Mucosa of descending colon (tissue), 3 donors: ENCODE results near the gene PODXL. TPM values are rescaled to one million over a fixed set of nuclear protein-coding genes. Genes with fewer than 3 reads are reported as not detected.

ENCODE experiments used
- ATAC-seq: fragments of 200-7000 bp; cut with Tn5 transposase; one replicate; pipeline ENCODE4 v1.9.1; 2020; ENCODE audit warnings: mild to moderate bottlenecking, moderate library complexity
- DNase-seq, 3 donors: peaks; one replicate each; pipeline ENCODE4 v3.0.0-alpha.2; 2020
- H3K36me3 ChIP-seq: fragments of 200-600 bp; one replicate; pipeline ENCODE4 v1.8.0; 2021; ENCODE audit warnings: low read depth, mild to moderate bottlenecking
- H3K4me1 ChIP-seq: fragments of 200-600 bp; one replicate; pipeline ENCODE4 v1.8.0; 2021; ENCODE audit warnings: low read depth, mild to moderate bottlenecking
- H3K4me3 ChIP-seq: fragments of 200-600 bp; one replicate; pipeline ENCODE4 v1.8.0; 2021; ENCODE audit warnings: mild to moderate bottlenecking
- H3K9me3 ChIP-seq: fragments of 200-600 bp; one replicate; pipeline ENCODE4 v1.8.0; 2021; ENCODE audit warnings: mild to moderate bottlenecking
- CTCF ChIP-seq: fragments of 200-600 bp; IDR thresholded peaks from one replicate; pipeline ENCODE4 v1.8.0; 2022; ENCODE audit warnings: antibody characterized with exemption, mild to moderate bottlenecking
- intact Hi-C, 2 donors: fragments of 100-400 bp; cut with DNase I in 1 of 2; cut with micrococcal nuclease in 1 of 2; formaldehyde crosslinking; loops; one replicate each; pipeline versions ENCODE4 v1.11.0 to v1.11.1; 2022; cut with DNase I, micrococcal nuclease
- total RNA-seq, 3 donors: library from RNA; stranded (reverse); fragmentation: NEBNext Ultra II Directional in 2 of 3; extraction: Animal tissue kit (Norgen Biotek cat#: 25700) in 2 of 3; gene quantifications; one replicate each; pipeline versions ENCODE4 v1.2.1 to v1.2.4, GENCODE V29; 2021 to 2023
- donor health status: DM: no; HTN: no; CAD: no; lungs with moderate emphysema.
- donor health status: DM: no; HTN: no; CAD: no.
- donor health status: DM: no; HTN: yes; CAD: no.

Gene PODXL
- total RNA-seq, 3 donors from 2014 or later = 11.8 to 25.6 (median 12.8) TPM

GRCh38 chr7:131456338-131456737 lies 100.1 kb downstream of the PODXL start:
- no peaks in the 10 kb centered on the region for H3K36me3 ChIP-seq
- no peaks in the 10 kb centered on the region for H3K9me3 ChIP-seq
- TF ChIP-seq CTCF = no peak
- DNase-seq (no peak), ATAC-seq (no peak)
- H3K4me1 ChIP-seq = no peaks in the 10 kb centered on the region
- intact Hi-C loops = no loop called here
- H3K4me3 ChIP-seq = no peak overlapping the region

DNA sequence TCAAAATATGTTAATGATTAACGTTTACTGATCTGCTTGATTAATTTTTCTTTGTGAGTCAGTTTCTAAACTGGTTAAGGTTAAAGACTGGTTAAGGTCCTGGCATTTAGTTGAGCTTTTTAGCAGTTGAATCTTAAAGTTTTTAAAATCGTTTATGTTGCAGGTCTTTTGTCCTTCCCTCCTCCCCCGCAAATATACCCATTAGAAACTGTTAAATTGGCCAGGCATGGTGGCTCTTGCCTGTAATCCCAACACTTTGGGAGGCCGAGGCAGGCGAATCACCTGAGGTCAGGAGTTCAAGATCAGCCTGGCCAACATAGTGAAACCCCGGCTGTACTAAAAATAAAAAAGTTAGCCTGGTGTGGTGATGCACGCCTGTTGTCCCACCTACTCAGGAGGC lies 100.9 kb downstream of the PODXL start:
- Histone ChIP-seq H3K4me3 (no peak overlapping the region), H3K9me3 (no peaks in the 10 kb centered on the region), H3K4me1 (no peaks in the 10 kb centered on the region), H3K36me3 (no peaks in the 10 kb centered on the region)
- TF ChIP-seq CTCF = no peak
- ATAC-seq = no peak
- intact Hi-C loops = no loop called here
- DNase-seq = no peak

GRCh38 chr7:131455001-131455400 lies 101.4 kb downstream of the PODXL start:
- no peaks in the 10 kb centered on the region for H3K4me1 ChIP-seq
- no peaks in the 10 kb centered on the region for H3K9me3 ChIP-seq
- intact Hi-C loops = no loop called here
- TF ChIP-seq CTCF = no peak
- no peak overlapping the region for H3K4me3 ChIP-seq
- ATAC-seq (no peak), DNase-seq (no peak)
- H3K36me3 ChIP-seq = no peaks in the 10 kb centered on the region

GRCh38 chr7:131454498-131454897 lies 101.9 kb downstream of the PODXL start:
- Histone ChIP-seq H3K4me3 (no peak overlapping the region), H3K9me3 (no peaks in the 10 kb centered on the region), H3K4me1 (no peaks in the 10 kb centered on the region), H3K36me3 (no peaks in the 10 kb centered on the region)
- ATAC-seq (no peak), DNase-seq (no peak)
- intact Hi-C loops = no loop called here
- TF ChIP-seq CTCF = no peak

Other genes with a start within 250 kb of the PODXL start
- 10 to 100 TPM; 41.5 to 66.1 (median 47.1) TPM for gene MKLN1, start 228.8 kb downstream of the PODXL start, total RNA-seq